Tibial artery (tissue), 4 donors: Measurements from ENCODE around the gene GADD45GIP1.
"Not testable (repeated sequence)": the region's sequence is repeated elsewhere in the genome, so short reads cannot be mapped to it uniquely, and the experiment has no call there.

Experiments used
- DNase-seq, 2 donors: peaks; one replicate each; pipeline ENCODE4 v3.0.0-alpha.2; 2019
- H3K27ac ChIP-seq, 2 donors: fragments of 200-600 bp; sonication (generic) in 1 of 2; 1 replicate in 1 of 2; 2 replicates in 1 of 2; pipeline ENCODE4 v1.5.1; 2018 to 2019; ENCODE audit warnings: mild to moderate bottlenecking in 1 of 2
- H3K27me3 ChIP-seq, 2 donors: fragments of 200-600 bp; sonication (generic) in 1 of 2; one replicate each; pipeline versions ENCODE4 v1.5.1 to v1.6.0; 2016 to 2019
- H3K36me3 ChIP-seq, 3 donors: fragments of 200-600 bp; sonication (generic) in 2 of 3; one replicate each; pipeline ENCODE4 v1.5.1; 2016 to 2019; ENCODE audit warnings: mild to moderate bottlenecking in 2 of 3
- H3K4me1 ChIP-seq, 4 donors: fragments of 200-600 bp; sonication (generic) in 2 of 4; 1 replicate in 3 of 4; 2 replicates in 1 of 4; pipeline ENCODE4 v1.5.1; 2016 to 2019
- H3K4me3 ChIP-seq, 2 donors: fragments of 200-600 bp; sonication (generic) in 1 of 2; 1 replicate in 1 of 2; 2 replicates in 1 of 2; pipeline ENCODE4 v1.5.1; 2018 to 2019; ENCODE audit warnings: mild to moderate bottlenecking in 2 of 2
- H3K9me3 ChIP-seq, 3 donors: fragments of 200-600 bp; sonication (generic) in 1 of 3; one replicate each; pipeline ENCODE4 v1.5.1; 2016 to 2019
- intact Hi-C: fragments of 100-400 bp; cut with DNase I; formaldehyde crosslinking; loops from one replicate; pipeline ENCODE4 v1.15.0; 2023; ENCODE audit warnings: low total_unique reads
- TF ChIP-seq, protein P1 (sequence below), 2 experiments: fragments of 200-600 bp in 1 of 2; fragments of 450-650 bp in 1 of 2; IDR thresholded peaks; one replicate each; pipeline ENCODE4 v1.5.1; 2017 to 2019; ENCODE audit warnings: antibody characterized with exemption in 2 of 2, mild to moderate bottlenecking in 1 of 2, moderate library complexity in 1 of 2

Gene GADD45GIP1

DNA sequence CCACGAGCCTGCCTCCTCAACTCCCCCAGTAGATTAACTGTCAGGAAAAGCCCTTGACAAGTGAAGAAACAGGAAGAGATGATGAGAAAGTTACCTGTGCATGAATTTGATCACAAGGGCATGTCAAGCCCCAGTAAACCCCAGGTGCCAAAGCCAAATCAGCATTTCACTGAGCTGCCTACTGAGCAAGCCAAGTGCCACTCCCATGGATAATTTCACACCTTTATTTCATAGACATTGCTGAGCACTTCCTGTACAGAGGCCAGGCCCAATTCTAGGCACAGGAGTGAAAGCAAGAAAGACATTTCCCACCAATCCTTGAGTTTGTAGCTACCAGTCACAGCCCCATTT lies 2.4 kb downstream of the GADD45GIP1 start:
- intact Hi-C loops: no loop called here
- Histone ChIP-seq H3K4me1 (peaks cover 0 to 46% (median 34%) of the 10 kb centered on the region in 4 donors), H3K9me3 (no peaks in the 10 kb centered on the region), H3K36me3 (peaks cover 41 to 57% (median 42%) of the 10 kb centered on the region in 3 donors), H3K27me3 (no peaks in the 10 kb centered on the region), H3K4me3 (no peak overlapping the region), H3K27ac (peak overlapping the region; percentile 3 to 96)
- TF ChIP-seq, protein P1, sequence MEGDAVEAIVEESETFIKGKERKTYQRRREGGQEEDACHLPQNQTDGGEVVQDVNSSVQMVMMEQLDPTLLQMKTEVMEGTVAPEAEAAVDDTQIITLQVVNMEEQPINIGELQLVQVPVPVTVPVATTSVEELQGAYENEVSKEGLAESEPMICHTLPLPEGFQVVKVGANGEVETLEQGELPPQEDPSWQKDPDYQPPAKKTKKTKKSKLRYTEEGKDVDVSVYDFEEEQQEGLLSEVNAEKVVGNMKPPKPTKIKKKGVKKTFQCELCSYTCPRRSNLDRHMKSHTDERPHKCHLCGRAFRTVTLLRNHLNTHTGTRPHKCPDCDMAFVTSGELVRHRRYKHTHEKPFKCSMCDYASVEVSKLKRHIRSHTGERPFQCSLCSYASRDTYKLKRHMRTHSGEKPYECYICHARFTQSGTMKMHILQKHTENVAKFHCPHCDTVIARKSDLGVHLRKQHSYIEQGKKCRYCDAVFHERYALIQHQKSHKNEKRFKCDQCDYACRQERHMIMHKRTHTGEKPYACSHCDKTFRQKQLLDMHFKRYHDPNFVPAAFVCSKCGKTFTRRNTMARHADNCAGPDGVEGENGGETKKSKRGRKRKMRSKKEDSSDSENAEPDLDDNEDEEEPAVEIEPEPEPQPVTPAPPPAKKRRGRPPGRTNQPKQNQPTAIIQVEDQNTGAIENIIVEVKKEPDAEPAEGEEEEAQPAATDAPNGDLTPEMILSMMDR (IDR thresholded peaks at IDR 0.05): no peak
- no peak for DNase-seq

DNA sequence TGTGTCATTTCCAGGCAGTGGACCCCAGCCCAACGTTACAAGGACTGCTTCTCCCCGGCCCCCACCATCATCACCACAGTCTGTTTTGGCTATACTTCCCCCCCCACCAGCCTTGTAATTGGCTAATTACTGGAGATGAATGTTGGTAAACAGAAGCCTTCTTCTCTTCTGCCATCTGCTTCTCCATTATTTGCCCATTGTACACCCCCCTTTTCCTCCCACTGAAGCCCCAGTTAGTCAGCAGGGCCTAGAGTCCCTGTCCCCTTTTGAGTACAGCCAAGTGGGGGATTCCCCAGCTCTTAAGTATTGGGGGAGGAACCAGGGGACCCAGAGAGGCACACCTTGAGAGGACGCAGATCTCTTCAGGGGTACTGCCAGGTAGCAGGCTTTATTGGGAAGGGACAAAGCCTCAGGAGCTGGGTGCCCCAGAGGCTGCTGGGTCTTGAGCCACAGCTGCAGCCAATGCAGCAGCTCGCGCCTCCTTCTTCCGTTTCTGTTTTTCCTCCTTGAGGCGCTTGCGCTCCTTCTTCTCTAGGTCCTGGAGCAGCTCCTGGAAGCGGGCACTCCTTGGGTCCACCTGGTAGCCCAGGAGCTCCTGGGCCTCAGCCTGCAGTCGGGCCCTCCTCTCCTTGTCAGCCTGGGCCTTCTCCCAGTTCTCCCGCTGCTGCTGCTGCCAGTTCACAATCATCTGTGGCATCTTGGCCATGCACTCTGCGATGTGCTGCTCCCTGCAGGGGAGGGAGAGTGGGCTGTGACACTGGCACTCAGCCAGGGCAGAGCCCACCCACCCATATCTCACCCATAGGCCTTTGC lies 3.0 kb downstream of the GADD45GIP1 start:
- intact Hi-C loops: no loop called here
- Histone ChIP-seq H3K27me3 (no peaks in the 10 kb centered on the region), H3K4me1 (peaks cover 0 to 46% (median 34%) of the 10 kb centered on the region in 4 donors), H3K9me3 (no peaks in the 10 kb centered on the region), H3K36me3 (peaks cover 46 to 63% (median 48%) of the 10 kb centered on the region in 3 donors), H3K4me3 (no peak overlapping the region), H3K27ac (peak overlapping the region; percentile 73 to 96)
- TF ChIP-seq, protein P1 (IDR thresholded peaks at IDR 0.05): no peak
- DNase-seq: no peak

DNA sequence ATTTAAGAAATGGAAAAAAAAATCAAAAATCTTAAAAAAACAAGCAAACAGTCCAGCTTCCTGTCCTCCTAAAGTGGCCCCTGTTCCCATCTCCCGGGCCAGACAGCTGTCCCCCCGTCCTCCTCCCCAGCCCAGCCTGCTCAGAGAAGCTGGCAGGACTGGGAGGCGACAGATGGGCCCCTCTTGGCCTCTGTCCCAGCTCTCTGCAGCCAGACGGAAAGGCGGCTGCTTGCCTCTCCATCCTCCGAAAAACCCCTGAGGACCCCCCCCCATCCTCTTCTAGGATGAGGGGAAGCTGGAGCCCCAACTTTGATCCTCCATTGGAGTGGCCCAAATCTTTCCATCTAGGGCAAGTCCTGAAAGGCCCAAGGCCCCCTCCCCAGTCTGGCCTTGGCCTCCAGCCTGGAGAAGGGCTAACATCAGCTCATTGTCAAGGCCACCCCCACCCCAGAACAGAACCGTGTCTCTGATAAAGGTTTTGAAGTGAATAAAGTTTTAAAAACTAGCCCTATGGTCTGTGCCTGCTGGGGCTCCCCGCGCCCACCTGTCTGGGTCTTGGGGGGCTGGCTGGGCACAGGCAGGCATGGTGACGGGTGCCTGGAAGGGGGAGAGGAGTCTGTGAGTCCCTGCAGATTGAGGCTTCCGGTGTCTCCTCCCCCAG lies 3.8 kb downstream of the GADD45GIP1 start:
- H3K36me3 ChIP-seq: peaks cover 54 to 70% (median 56%) of the 10 kb centered on the region in 3 donors
- intact Hi-C loops: no loop called here
- no peaks in the 10 kb centered on the region for H3K27me3 ChIP-seq
- H3K4me3 ChIP-seq: no peak overlapping the region
- DNase-seq: no peak
- H3K4me1 ChIP-seq: peaks cover 0 to 46% (median 34%) of the 10 kb centered on the region in 4 donors
- peak overlapping the region; percentile 73 to 96 for H3K27ac ChIP-seq
- TF ChIP-seq, protein P1 (IDR thresholded peaks at IDR 0.05): no peak
- no peaks in the 10 kb centered on the region for H3K9me3 ChIP-seq

DNA sequence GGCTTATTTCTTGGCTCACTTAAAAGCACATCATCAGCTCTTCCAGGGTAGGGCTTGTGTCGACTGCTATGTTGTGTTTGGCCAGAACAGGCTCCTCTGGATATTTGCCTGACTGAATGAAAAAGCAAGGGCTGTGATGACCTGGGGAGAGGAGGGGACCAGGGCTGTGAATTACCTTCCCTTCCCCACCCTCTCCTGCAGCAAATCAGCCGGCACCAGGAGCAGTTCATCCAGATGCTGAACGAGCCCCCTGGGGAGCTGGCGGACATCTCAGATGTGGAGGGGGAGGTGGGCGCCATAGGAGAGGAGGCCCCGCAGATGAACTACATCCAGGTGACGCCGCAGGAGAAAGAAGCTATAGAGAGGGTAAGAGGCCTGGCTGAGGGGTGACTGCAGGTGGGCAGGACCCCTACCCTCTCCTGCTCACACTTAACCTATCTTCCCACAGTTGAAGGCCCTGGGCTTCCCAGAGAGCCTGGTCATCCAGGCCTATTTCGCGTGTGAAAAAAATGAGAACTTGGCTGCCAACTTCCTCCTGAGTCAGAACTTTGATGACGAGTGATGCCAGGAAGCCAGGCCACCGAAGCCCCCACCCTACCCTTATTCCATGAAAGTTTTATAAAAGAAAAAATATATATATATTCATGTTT lies 4.4 kb downstream of the GADD45GIP1 start:
- Histone ChIP-seq H3K9me3 (no peaks in the 10 kb centered on the region), H3K36me3 (peaks cover 60 to 77% (median 61%) of the 10 kb centered on the region in 3 donors), H3K4me3 (no peak overlapping the region), H3K27ac (peak overlapping the region; percentile 73 to 96), H3K27me3 (no peaks in the 10 kb centered on the region), H3K4me1 (peaks cover 0 to 47% (median 34%) of the 10 kb centered on the region in 4 donors)
- DNase-seq: no peak
- TF ChIP-seq, protein P1 (IDR thresholded peaks at IDR 0.05): no peak
- intact Hi-C loops: no loop called here

DNA sequence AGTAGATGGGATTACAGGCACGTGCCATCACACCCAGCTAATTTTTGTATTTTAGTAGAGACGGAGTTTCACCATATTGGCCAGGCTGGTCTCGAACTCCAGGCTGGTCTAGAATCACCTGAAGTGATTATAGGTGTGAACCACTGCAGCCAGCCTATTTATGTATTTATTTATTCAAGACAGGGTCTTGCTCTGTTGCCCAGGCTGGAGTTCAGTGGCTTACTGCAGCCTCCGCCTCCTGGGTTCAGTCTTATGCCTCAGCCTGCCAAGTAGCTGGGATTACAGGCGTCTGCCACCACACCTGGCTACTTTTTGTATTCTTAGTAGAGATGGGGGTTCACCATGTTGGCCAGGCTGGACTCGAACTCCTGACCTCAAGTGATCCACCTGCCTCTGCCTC lies 5.0 kb downstream of the GADD45GIP1 start:
- DNase-seq, H3K4me3 ChIP-seq, H3K27me3 ChIP-seq, intact Hi-C loops, H3K9me3 ChIP-seq: not testable (repeated sequence)
- Histone ChIP-seq H3K4me1 (peaks cover 0 to 53% (median 40%) of the 10 kb centered on the region in 4 donors), H3K36me3 (peaks cover 61 to 83% (median 62%) of the 10 kb centered on the region in 3 donors), H3K27ac (peak overlapping the region; percentile 73 to 96)
